ENCODE data around the gene TRIO.
A peak's percentile ranks its signal among the peaks of the same experiment; 100 is the strongest.

The TRIO gene

GRCh38 chr5:14174230-14174636, 31.1 kb downstream of the TRIO start:
- Histone ChIP-seq H3K27me3 (ENCODE audit: insufficient read depth, low read length) (no peaks in the 10 kb centered on the region), H3K9ac (ENCODE audit: low read depth, low read length) (peak overlapping the region; percentile 47; the same call in 1 of the 2 replicates), H3K4me3 (ENCODE audit: low read length) (peak overlapping the region; percentile 40), H3K9me3 (ENCODE audit: insufficient read depth, low read depth, low read length) (no peaks in the 10 kb centered on the region), H3K36me3 (ENCODE audit: insufficient read depth, low read depth, low read length) (no peaks in the 10 kb centered on the region), H3K4me1 (ENCODE audit: insufficient read depth, low read length) (peaks cover 48% of the 10 kb centered on the region), H3K27ac (ENCODE audit: low read length) (peak overlapping the region; percentile 41)

- no peaks in the 10 kb centered on the region for H3K36me3 ChIP-seq (ENCODE audit: insufficient read depth, low read depth, low read length)
- no peak overlapping the region for H3K27ac ChIP-seq (ENCODE audit: low read length)
- peaks cover 52% of the 10 kb centered on the region for H3K4me1 ChIP-seq (ENCODE audit: insufficient read depth, low read length)
- H3K9ac ChIP-seq (ENCODE audit: low read depth, low read length): no peak overlapping the region
- no peaks in the 10 kb centered on the region for H3K9me3 ChIP-seq (ENCODE audit: insufficient read depth, low read depth, low read length)
- no peak overlapping the region for H3K4me3 ChIP-seq (ENCODE audit: low read length)
- H3K27me3 ChIP-seq (ENCODE audit: insufficient read depth, low read length): no peaks in the 10 kb centered on the region
Observed at GRCh38 chr5:14175381-14175780, 32.2 kb downstream of the TRIO start.

- no peak overlapping the region for H3K27ac ChIP-seq (ENCODE audit: low read length)
- H3K4me1 ChIP-seq (ENCODE audit: insufficient read depth, low read length): peaks cover 43% of the 10 kb centered on the region
- no peaks in the 10 kb centered on the region for H3K9me3 ChIP-seq (ENCODE audit: insufficient read depth, low read depth, low read length)
Observed at GRCh38 chr5:14176888-14177287, 33.7 kb downstream of the TRIO start.

GRCh38 chr5:14177634-14178033, 34.5 kb downstream of the TRIO start:
- Histone ChIP-seq H3K4me3 (ENCODE audit: low read length) (no peak overlapping the region), H3K36me3 (ENCODE audit: insufficient read depth, low read depth, low read length) (no peaks in the 10 kb centered on the region), H3K4me1 (ENCODE audit: insufficient read depth, low read length) (peaks cover 38% of the 10 kb centered on the region), H3K9ac (ENCODE audit: low read depth, low read length) (no peak overlapping the region), H3K27ac (ENCODE audit: low read length) (no peak overlapping the region), H3K9me3 (ENCODE audit: insufficient read depth, low read depth, low read length) (no peaks in the 10 kb centered on the region), H3K27me3 (ENCODE audit: insufficient read depth, low read length) (no peaks in the 10 kb centered on the region)

More at GRCh38 chr5:14176888-14177287, 33.7 kb downstream of the TRIO start:
- Histone ChIP-seq H3K4me3 (ENCODE audit: low read length) (no peak overlapping the region), H3K27me3 (ENCODE audit: insufficient read depth, low read length) (no peaks in the 10 kb centered on the region), H3K9ac (ENCODE audit: low read depth, low read length) (no peak overlapping the region), H3K36me3 (ENCODE audit: insufficient read depth, low read depth, low read length) (no peaks in the 10 kb centered on the region)

GRCh38 chr5:14178091-14178490, 34.9 kb downstream of the TRIO start:
- H3K9ac ChIP-seq (ENCODE audit: low read depth, low read length): no peak overlapping the region
- peaks cover 39% of the 10 kb centered on the region for H3K4me1 ChIP-seq (ENCODE audit: insufficient read depth, low read length)
- no peaks in the 10 kb centered on the region for H3K27me3 ChIP-seq (ENCODE audit: insufficient read depth, low read length)

GRCh38 chr5:14178671-14179211, 35.6 kb downstream of the TRIO start:
- Histone ChIP-seq H3K4me3 (ENCODE audit: low read length) (peak overlapping the region; percentile 21; the same call in 1 of the 2 replicates), H3K27me3 (ENCODE audit: insufficient read depth, low read length) (no peaks in the 10 kb centered on the region), H3K9ac (ENCODE audit: low read depth, low read length) (no peak overlapping the region), H3K36me3 (ENCODE audit: insufficient read depth, low read depth, low read length) (no peaks in the 10 kb centered on the region), H3K9me3 (ENCODE audit: insufficient read depth, low read depth, low read length) (no peaks in the 10 kb centered on the region), H3K4me1 (ENCODE audit: insufficient read depth, low read length) (peaks cover 41% of the 10 kb centered on the region), H3K27ac (ENCODE audit: low read length) (no peak overlapping the region)

More at GRCh38 chr5:14178091-14178490, 34.9 kb downstream of the TRIO start:
- Histone ChIP-seq H3K36me3 (ENCODE audit: insufficient read depth, low read depth, low read length) (no peaks in the 10 kb centered on the region), H3K9me3 (ENCODE audit: insufficient read depth, low read depth, low read length) (no peaks in the 10 kb centered on the region), H3K4me3 (ENCODE audit: low read length) (0 out of 2 replicates have a peak overlapping the region, but pooled peaks have one; percentile 21), H3K27ac (ENCODE audit: low read length) (no peak overlapping the region)

GRCh38 chr5:14179446-14179845, 36.3 kb downstream of the TRIO start:
- no peaks in the 10 kb centered on the region for H3K36me3 ChIP-seq (ENCODE audit: insufficient read depth, low read depth, low read length)
- no peaks in the 10 kb centered on the region for H3K27me3 ChIP-seq (ENCODE audit: insufficient read depth, low read length)
- H3K27ac ChIP-seq (ENCODE audit: low read length): no peak overlapping the region
- H3K4me1 ChIP-seq (ENCODE audit: insufficient read depth, low read length): peaks cover 39% of the 10 kb centered on the region
- H3K9ac ChIP-seq (ENCODE audit: low read depth, low read length): no peak overlapping the region
- no peak overlapping the region for H3K4me3 ChIP-seq (ENCODE audit: low read length)
- no peaks in the 10 kb centered on the region for H3K9me3 ChIP-seq (ENCODE audit: insufficient read depth, low read depth, low read length)

- H3K27ac ChIP-seq (ENCODE audit: low read length): no peak overlapping the region
- no peaks in the 10 kb centered on the region for H3K36me3 ChIP-seq (ENCODE audit: insufficient read depth, low read depth, low read length)
- H3K4me1 ChIP-seq (ENCODE audit: insufficient read depth, low read length): peaks cover 40% of the 10 kb centered on the region
- no peaks in the 10 kb centered on the region for H3K27me3 ChIP-seq (ENCODE audit: insufficient read depth, low read length)
- no peaks in the 10 kb centered on the region for H3K9me3 ChIP-seq (ENCODE audit: insufficient read depth, low read depth, low read length)
- no peak overlapping the region for H3K4me3 ChIP-seq (ENCODE audit: low read length)
- H3K9ac ChIP-seq (ENCODE audit: low read depth, low read length): no peak overlapping the region
Observed at GRCh38 chr5:14180437-14180836, 37.3 kb downstream of the TRIO start.

GRCh38 chr5:14181299-14181968, 38.3 kb downstream of the TRIO start:
- Histone ChIP-seq H3K27ac (ENCODE audit: low read length) (no peak overlapping the region), H3K9ac (ENCODE audit: low read depth, low read length) (no peak overlapping the region), H3K4me3 (ENCODE audit: low read length) (no peak overlapping the region), H3K36me3 (ENCODE audit: insufficient read depth, low read depth, low read length) (no peaks in the 10 kb centered on the region), H3K27me3 (ENCODE audit: insufficient read depth, low read length) (no peaks in the 10 kb centered on the region), H3K9me3 (ENCODE audit: insufficient read depth, low read depth, low read length) (no peaks in the 10 kb centered on the region), H3K4me1 (ENCODE audit: insufficient read depth, low read length) (peaks cover 43% of the 10 kb centered on the region)

GRCh38 chr5:14182761-14183160, 39.6 kb downstream of the TRIO start:
- Histone ChIP-seq H3K4me3 (ENCODE audit: low read length) (no peak overlapping the region), H3K27me3 (ENCODE audit: insufficient read depth, low read length) (no peaks in the 10 kb centered on the region), H3K4me1 (ENCODE audit: insufficient read depth, low read length) (peaks cover 46% of the 10 kb centered on the region), H3K9me3 (ENCODE audit: insufficient read depth, low read depth, low read length) (no peaks in the 10 kb centered on the region), H3K9ac (ENCODE audit: low read depth, low read length) (no peak overlapping the region), H3K36me3 (ENCODE audit: insufficient read depth, low read depth, low read length) (no peaks in the 10 kb centered on the region), H3K27ac (ENCODE audit: low read length) (no peak overlapping the region)

- no peak overlapping the region for H3K9ac ChIP-seq (ENCODE audit: low read depth, low read length)
- H3K36me3 ChIP-seq (ENCODE audit: insufficient read depth, low read depth, low read length): no peaks in the 10 kb centered on the region
- no peak overlapping the region for H3K27ac ChIP-seq (ENCODE audit: low read length)
- H3K9me3 ChIP-seq (ENCODE audit: insufficient read depth, low read depth, low read length): no peaks in the 10 kb centered on the region
- no peak overlapping the region for H3K4me3 ChIP-seq (ENCODE audit: low read length)
- H3K4me1 ChIP-seq (ENCODE audit: insufficient read depth, low read length): peaks cover 46% of the 10 kb centered on the region
- no peaks in the 10 kb centered on the region for H3K27me3 ChIP-seq (ENCODE audit: insufficient read depth, low read length)
Observed at GRCh38 chr5:14183187-14183939, 40.2 kb downstream of the TRIO start.

- no peak overlapping the region for H3K4me3 ChIP-seq (ENCODE audit: low read length)
- H3K9me3 ChIP-seq (ENCODE audit: insufficient read depth, low read depth, low read length): no peaks in the 10 kb centered on the region
- H3K9ac ChIP-seq (ENCODE audit: low read depth, low read length): no peak overlapping the region
- peaks cover 46% of the 10 kb centered on the region for H3K4me1 ChIP-seq (ENCODE audit: insufficient read depth, low read length)
- H3K27ac ChIP-seq (ENCODE audit: low read length): no peak overlapping the region
- no peaks in the 10 kb centered on the region for H3K27me3 ChIP-seq (ENCODE audit: insufficient read depth, low read length)
- no peaks in the 10 kb centered on the region for H3K36me3 ChIP-seq (ENCODE audit: insufficient read depth, low read depth, low read length)
Observed at GRCh38 chr5:14184082-14184481, 40.9 kb downstream of the TRIO start.
